T-helper 22 cell (primary cell): ENCODE data around the gene KANSL1.
"Not testable (repeated sequence)": the region's sequence is repeated elsewhere in the genome, so short reads cannot be mapped to it uniquely, and the experiment has no call there.

Experiments
- DNase-seq: peaks from one replicate; pipeline ENCODE4 v3.0.0-alpha.2; 2020; ENCODE audit warnings: low read depth

KANSL1 gene

DNA sequence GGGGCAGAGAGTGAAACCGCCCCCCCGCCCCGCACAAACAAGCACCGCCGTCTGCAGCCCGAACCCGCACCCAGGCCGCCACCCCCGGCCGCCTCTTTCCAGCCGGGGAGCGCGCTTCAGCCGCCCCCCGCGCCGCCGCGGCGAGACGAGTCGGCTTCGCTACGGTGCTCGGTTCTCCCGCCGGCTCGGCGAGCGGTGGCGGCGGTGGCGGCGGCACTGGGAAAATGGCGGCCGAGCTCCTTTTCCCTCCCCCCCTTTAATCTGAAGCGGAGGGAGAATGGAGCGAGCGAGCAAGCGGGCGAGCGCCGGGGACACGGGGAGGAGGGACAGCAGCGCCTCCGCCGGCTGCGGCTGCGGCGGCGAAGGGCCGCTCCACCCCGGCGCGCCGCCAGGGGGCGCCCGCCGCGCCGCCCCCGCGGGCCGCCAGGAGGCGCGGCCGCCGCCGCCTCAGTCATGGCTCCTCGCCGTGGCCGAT lies at the start of gene KANSL1:
Gene KANSL1, minus strand, starts transcription at position 279 of the 475 bp plus-strand sequence. CDS start 21,286 bp downstream, outside the sequence.
- peak; percentile 85 for DNase-seq

DNA sequence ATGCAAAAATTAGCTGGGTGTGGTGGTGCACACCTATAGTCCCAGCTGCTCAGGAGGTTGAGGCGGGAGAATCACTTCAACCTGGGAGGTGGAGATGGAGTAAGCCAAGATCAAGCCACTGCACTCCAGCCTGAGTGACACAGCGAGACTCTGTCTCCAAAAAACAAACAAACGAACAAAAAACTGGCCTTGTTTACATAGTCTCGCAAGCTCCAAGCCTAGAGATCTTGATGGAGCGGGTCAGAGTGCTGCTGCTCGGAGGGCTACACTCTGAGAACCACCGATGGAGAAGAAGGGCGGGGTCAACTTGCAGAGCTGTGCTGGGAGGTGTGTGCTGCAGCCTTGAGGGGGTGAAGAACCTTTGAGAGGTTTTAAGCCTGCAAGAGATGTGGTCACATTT lies 38.1 kb upstream of the KANSL1 start:
- not testable (repeated sequence) for DNase-seq

- DNase-seq: peak; percentile 86
Observed at GRCh38 chr17:46225274-46225794, 32.1 kb upstream of the KANSL1 start.

- DNase-seq: not testable (repeated sequence)
Observed at GRCh38 chr17:46224864-46225263, 31.6 kb upstream of the KANSL1 start.

GRCh38 chr17:46223041-46223440 lies 29.8 kb upstream of the KANSL1 start:
- DNase-seq: not testable (repeated sequence)

GRCh38 chr17:46216682-46217081 lies 23.5 kb upstream of the KANSL1 start:
- no peak for DNase-seq

GRCh38 chr17:46212634-46213435 lies 19.6 kb upstream of the KANSL1 start:
- peak; percentile 43 for DNase-seq

GRCh38 chr17:46208997-46209396 lies 15.8 kb upstream of the KANSL1 start:
- DNase-seq: no peak

GRCh38 chr17:46205975-46206374 lies 12.7 kb upstream of the KANSL1 start:
- DNase-seq: no peak

DNA sequence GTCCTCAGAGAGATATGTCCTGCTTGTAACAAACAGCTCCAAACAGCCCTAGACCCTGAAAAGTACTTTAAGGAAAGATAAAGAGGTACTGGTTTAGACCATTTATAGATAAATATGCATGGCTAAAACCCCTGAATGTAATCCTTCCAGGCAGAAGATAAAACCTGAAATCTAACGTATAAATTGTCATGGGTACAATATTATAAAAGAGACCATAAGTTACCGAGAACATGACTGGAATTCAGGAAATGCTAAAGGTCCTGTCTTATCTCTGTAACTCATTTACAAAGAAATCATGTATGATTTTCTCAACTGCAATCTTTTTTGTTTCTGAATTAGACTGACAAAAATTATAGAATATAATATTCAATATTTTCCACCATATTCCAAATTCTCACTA lies 9.2 kb upstream of the KANSL1 start:
- no peak for DNase-seq

DNA sequence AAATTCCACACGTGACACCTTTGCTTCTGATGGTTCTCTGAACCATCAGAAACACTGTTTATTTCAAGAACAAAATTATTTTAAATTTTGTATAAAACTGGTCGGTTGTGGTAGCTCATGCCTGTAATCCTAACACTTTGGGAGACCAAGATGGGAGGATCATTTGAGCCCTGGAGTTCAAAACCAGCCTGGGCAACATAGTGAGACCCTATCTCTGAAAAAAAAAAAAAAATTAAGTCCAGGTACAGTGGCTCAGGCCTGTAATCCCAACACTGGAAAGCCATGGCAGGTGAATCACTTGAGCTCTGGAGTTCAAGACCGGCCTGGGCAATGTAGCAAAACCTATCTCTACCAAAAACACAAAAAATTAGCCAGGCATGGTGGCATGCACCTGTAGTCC lies 8.3 kb upstream of the KANSL1 start:
- DNase-seq: no peak

- DNase-seq: no peak
Observed at GRCh38 chr17:46200197-46200596, 7.0 kb upstream of the KANSL1 start.

- DNase-seq: no peak
Observed at GRCh38 chr17:46199379-46199778, 6.2 kb upstream of the KANSL1 start.

- DNase-seq: no peak
Observed at GRCh38 chr17:46198233-46198632, 5.0 kb upstream of the KANSL1 start.

- DNase-seq: no peak
Observed at GRCh38 chr17:46197530-46197929, 4.3 kb upstream of the KANSL1 start.

DNA sequence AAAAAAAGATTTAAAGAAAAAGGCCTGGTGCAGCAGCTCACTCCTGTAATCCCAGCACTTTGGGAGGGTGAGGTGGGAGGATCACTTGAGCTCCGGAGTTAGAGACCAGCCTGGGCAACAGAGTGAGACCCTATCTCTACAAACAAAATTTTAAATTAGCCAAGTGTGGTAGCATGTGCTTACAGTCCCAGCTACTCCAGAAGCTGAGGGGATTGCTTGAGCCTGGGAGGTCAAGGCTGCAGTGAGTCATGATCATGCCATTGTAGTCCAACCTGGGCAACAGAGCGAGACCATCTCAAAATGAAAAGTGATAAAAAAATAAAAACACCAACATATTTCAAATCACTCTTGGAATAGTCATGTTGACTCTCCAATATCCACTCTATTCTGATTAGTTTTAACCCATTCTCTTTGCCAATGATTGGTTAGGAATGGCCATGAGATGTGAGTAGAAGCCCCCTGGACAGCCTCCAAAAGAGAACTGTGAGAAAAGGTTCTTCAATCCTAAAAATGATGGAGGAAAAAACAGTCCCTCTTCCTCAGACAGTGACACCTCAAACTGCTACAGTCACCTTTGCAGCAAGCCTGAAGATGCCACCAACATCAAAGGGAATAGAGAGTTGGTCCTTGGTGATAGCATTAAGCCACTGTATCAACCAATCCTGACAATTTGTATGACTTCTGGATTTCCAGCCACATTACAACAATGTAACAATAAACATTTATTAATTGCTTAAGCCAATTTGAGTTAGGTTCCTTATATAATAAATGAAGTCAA lies 2.9 kb upstream of the KANSL1 start:
- DNase-seq: no peak

- DNase-seq: no peak
Observed at GRCh38 chr17:46195217-46195855, 2.1 kb upstream of the KANSL1 start.

DNA sequence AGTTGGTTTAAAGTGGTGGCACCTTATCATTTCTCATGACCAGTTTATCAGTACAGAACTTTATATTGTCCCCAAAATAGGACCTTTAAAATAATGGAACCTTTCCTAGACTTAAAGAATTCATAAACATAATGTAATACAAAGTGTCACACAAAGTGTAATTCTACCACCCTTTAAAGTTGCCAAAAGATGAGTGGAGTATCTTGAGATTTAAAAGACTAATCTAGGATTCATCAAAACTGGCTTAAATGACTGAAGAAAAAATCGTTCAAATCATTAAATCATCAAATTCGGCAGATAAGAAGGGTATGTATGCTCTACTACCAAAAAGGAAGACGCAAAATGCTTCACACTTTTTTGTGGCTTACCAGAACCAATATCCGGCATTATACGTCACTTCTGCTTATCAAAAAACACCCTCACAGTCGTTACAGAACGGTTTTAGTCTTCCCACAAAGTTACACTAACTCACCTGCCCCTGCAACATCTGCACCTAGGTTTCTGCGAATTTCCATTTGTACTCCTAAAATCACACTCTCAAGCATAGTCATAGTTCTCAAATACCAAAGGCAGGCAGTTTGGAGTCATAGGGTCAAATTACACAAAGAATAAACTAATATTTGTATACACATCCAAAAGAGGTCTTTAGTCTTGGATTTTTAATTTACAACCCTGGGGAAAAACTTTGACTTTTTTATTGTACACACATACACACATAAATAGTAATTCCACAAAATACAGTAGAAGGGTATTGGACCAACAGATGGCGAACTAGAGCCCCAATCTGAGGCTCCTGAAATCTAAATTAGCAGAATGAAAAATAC lies 1.4 kb upstream of the KANSL1 start:
- peak; percentile 55 for DNase-seq

DNA sequence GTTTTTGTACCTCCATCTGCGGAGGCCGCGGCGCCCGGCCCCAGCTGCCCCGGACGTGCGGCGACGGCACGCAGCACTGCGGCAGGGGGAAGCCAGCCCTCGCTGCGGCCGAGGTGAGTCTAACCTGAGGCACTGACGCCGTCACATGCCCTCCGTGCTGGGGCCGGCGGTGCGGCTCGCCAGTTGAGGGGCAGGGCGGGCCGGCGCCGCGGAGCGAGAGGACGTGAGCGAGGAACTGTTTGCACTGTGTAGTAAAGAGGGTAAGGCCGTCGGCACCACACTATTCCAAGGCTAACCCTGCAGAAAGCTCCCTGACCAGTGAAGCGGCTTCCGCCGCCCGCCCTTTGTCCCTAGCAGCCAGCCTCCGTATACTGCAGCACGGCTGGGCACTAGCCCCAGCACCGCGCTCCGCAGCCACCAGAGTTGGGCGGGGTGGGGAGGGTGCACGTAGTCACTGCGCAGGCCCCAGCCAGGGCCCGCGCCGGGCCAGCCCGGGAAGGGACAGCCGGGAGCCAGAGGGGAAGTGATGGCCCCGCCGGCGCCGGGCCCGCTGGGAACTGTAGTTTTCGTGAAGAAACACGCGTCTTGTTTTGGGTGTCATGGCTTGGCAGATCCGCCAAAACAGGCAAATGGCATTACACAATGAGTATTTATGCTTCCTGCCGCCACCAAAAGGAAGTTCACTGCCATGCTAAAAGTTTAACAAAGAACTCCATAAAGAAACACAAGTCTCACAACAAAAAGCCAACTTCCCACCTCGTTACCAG lies 580 bp upstream of the KANSL1 start:
- DNase-seq: peak; percentile 91

- DNase-seq: peak; percentile 58
Observed at GRCh38 chr17:46192439-46193150, 634 bp downstream of the KANSL1 start.
